ENCODE measurements around the gene LTBP2.

- TF ChIP-seq CTCF (IDR thresholded peaks at IDR 0.05) (no peak), POLR2A (IDR thresholded peaks at IDR 0.05) (no peak), EP300 (IDR thresholded peaks at IDR 0.05) (no peak)
These were observed 39.1 kb upstream of the LTBP2 start for GRCh38 chr14:74650927-74651686.

Measured in sigmoid colon (tissue), 4 donors.